Ascending aorta (tissue), 2 donors: ENCODE measurements around the gene CHST10. TPM values are rescaled to one million over a fixed set of nuclear protein-coding genes. Genes with fewer than 3 reads are reported as not detected.
"Not testable (repeated sequence)": the region's sequence is repeated elsewhere in the genome, so short reads cannot be mapped to it uniquely, and the experiment has no call there.

Experiments
- DNase-seq, 2 donors: peaks; one replicate each; pipeline ENCODE4 v3.0.0-alpha.2; 2019; ENCODE audit warnings: low spot score in 2 of 2
- H3K27ac ChIP-seq, 2 donors: fragments of 200-600 bp; sonication (generic); one replicate each; pipeline ENCODE4 v1.5.1; 2016 to 2017; ENCODE audit warnings: mild to moderate bottlenecking in 1 of 2
- H3K27me3 ChIP-seq: fragments of 200-600 bp; sonication (generic); one replicate; pipeline ENCODE4 v1.5.1; 2017
- H3K36me3 ChIP-seq, 2 donors: fragments of 200-600 bp; sonication (generic); one replicate each; pipeline ENCODE4 v1.5.1; 2016
- H3K4me1 ChIP-seq, 2 donors: fragments of 200-600 bp; sonication (generic); one replicate each; pipeline ENCODE4 v1.5.1; 2016 to 2017; ENCODE audit warnings: mild to moderate bottlenecking in 1 of 2
- H3K4me3 ChIP-seq, 2 donors: fragments of 200-600 bp; sonication (generic); one replicate each; pipeline ENCODE4 v1.5.1; 2016 to 2017; ENCODE audit warnings: mild to moderate bottlenecking in 1 of 2
- H3K9me3 ChIP-seq, 2 donors: fragments of 200-600 bp; sonication (generic); one replicate each; pipeline ENCODE4 v1.5.1; 2016
- CTCF ChIP-seq, 3 experiments: fragments of 200-600 bp in 2 of 3; fragments of 450-650 bp in 1 of 3; sonication (generic) in 2 of 3; IDR thresholded peaks; one replicate each; pipeline ENCODE4 v1.5.1; 2016 to 2019; ENCODE audit warnings: antibody characterized with exemption in 3 of 3, mild to moderate bottlenecking in 1 of 3, moderate library complexity in 1 of 3
- intact Hi-C: fragments of 100-400 bp; cut with DNase I; formaldehyde crosslinking; loops from one replicate; pipeline ENCODE4 v1.15.1; 2023
- total RNA-seq: library from RNA; depleted of rRNA; stranded (reverse); fragments of >200 nt; gene quantifications from one replicate; pipeline ENCODE4 v1.1.0, GENCODE V29; 2016

CHST10 gene
- total RNA-seq, result 4.9 TPM

- peaks cover 0 to 6% of the 10 kb centered on the region in 2 donors for H3K4me1 ChIP-seq
- H3K4me3 ChIP-seq, result peak within 1 kb of the TSS; percentile 83 to 84
- H3K27me3 ChIP-seq, result no peaks in the 10 kb centered on the region
- no peaks in the 10 kb centered on the region for H3K36me3 ChIP-seq
- intact Hi-C loops, result loop anchor here (5.0 to 10.0 kb wide), 2 partner anchors 145 to 588 kb away; partner anchors contain the start of genes PDCL3 and RPL31
- no peaks in the 10 kb centered on the region for H3K9me3 ChIP-seq
- TF ChIP-seq CTCF (IDR thresholded peaks at IDR 0.05), result no peak
- peak in 1 of 2 donors; percentile 70 for DNase-seq
- H3K27ac ChIP-seq, result peak within 1 kb of the TSS; percentile 66 to 75
Observed at GRCh38 chr2:100416935-100417710, at the start of gene CHST10. Gene CHST10, minus strand, starts transcription at chr2:100417668. Its CDS starts 10,993 bp downstream, at chr2:100406675.

GRCh38 chr2:100460904-100461530 is 43.5 kb upstream of the CHST10 start:
- TF ChIP-seq CTCF (IDR thresholded peaks at IDR 0.05), result no peak
- Histone ChIP-seq H3K9me3 (no peaks in the 10 kb centered on the region), H3K4me1 (no peaks in the 10 kb centered on the region), H3K27me3 (no peaks in the 10 kb centered on the region), H3K36me3 (no peaks in the 10 kb centered on the region), H3K4me3 (no peak overlapping the region), H3K27ac (no peak overlapping the region)
- intact Hi-C loops, result no loop called here
- DNase-seq, result no peak

- H3K4me1 ChIP-seq, H3K27me3 ChIP-seq, H3K36me3 ChIP-seq, H3K4me3 ChIP-seq, DNase-seq, intact Hi-C loops, H3K9me3 ChIP-seq, H3K27ac ChIP-seq: not testable (repeated sequence)
Observed at GRCh38 chr2:100456357-100456756, 38.9 kb upstream of the CHST10 start.

GRCh38 chr2:100453853-100454252 is 36.4 kb upstream of the CHST10 start:
- DNase-seq, result no peak
- no peaks in the 10 kb centered on the region for H3K27me3 ChIP-seq
- no peak for TF ChIP-seq CTCF (IDR thresholded peaks at IDR 0.05)
- H3K4me1 ChIP-seq, result no peaks in the 10 kb centered on the region
- no peak overlapping the region for H3K4me3 ChIP-seq
- intact Hi-C loops, result no loop called here
- no peaks in the 10 kb centered on the region for H3K36me3 ChIP-seq
- no peak overlapping the region for H3K27ac ChIP-seq
- no peaks in the 10 kb centered on the region for H3K9me3 ChIP-seq

GRCh38 chr2:100451734-100452133 is 34.3 kb upstream of the CHST10 start:
- no peak for DNase-seq
- H3K9me3 ChIP-seq, result no peaks in the 10 kb centered on the region
- intact Hi-C loops, result no loop called here
- no peak overlapping the region for H3K4me3 ChIP-seq
- H3K4me1 ChIP-seq, result no peaks in the 10 kb centered on the region
- no peak for TF ChIP-seq CTCF (IDR thresholded peaks at IDR 0.05)
- no peaks in the 10 kb centered on the region for H3K27me3 ChIP-seq
- H3K36me3 ChIP-seq, result no peaks in the 10 kb centered on the region
- no peak overlapping the region for H3K27ac ChIP-seq

GRCh38 chr2:100451092-100451491 is 33.6 kb upstream of the CHST10 start:
- no peaks in the 10 kb centered on the region for H3K9me3 ChIP-seq
- no peak overlapping the region for H3K27ac ChIP-seq
- no peak for TF ChIP-seq CTCF (IDR thresholded peaks at IDR 0.05)
- no peaks in the 10 kb centered on the region for H3K36me3 ChIP-seq
- no peaks in the 10 kb centered on the region for H3K4me1 ChIP-seq
- DNase-seq, result no peak
- no peaks in the 10 kb centered on the region for H3K27me3 ChIP-seq
- intact Hi-C loops, result no loop called here
- no peak overlapping the region for H3K4me3 ChIP-seq
